ENCODE measurements around the gene RND3. TPM values are rescaled to one million over a fixed set of nuclear protein-coding genes. Genes with fewer than 3 reads are reported as not detected.

Gene RND3
- total and polyA plus RNA-seq, 5 experiments from 2014 or later: not detected

- H3K27ac Mint-ChIP-seq: no peak overlapping the region
- H3K4me3 Mint-ChIP-seq: no peak overlapping the region
- H3K36me3 Mint-ChIP-seq: no peaks in the 10 kb centered on the region
- POLR2A ChIA-PET: no interaction called here
- ATAC-seq (no peak), DNase-seq (no peak)
- H3K4me1 Mint-ChIP-seq: no peaks in the 10 kb centered on the region
- peaks cover 0 to 8% (median 0%) of the 10 kb centered on the region in 9 donors for H3K9me3 Mint-ChIP-seq
- H3K27me3 Mint-ChIP-seq: no peaks in the 10 kb centered on the region
Observed at GRCh38 chr2:150442484-150442883, 45.0 kb downstream of the RND3 start.

- ATAC-seq (no peak), DNase-seq (no peak)
- Mint-ChIP-seq H3K9me3 (peaks cover 0 to 11% (median 0%) of the 10 kb centered on the region in 9 donors), H3K4me1 (no peaks in the 10 kb centered on the region), H3K27me3 (no peaks in the 10 kb centered on the region), H3K4me3 (no peak overlapping the region), H3K36me3 (no peaks in the 10 kb centered on the region), H3K27ac (no peak overlapping the region)
- POLR2A ChIA-PET: no interaction called here
Observed at GRCh38 chr2:150441784-150442183, 45.7 kb downstream of the RND3 start.

GRCh38 chr2:150441226-150441625, 46.2 kb downstream of the RND3 start:
- ATAC-seq (no peak), DNase-seq (no peak)
- Mint-ChIP-seq H3K9me3 (peaks cover 0 to 16% (median 1%) of the 10 kb centered on the region in 9 donors), H3K27me3 (no peaks in the 10 kb centered on the region), H3K4me1 (no peaks in the 10 kb centered on the region), H3K27ac (no peak overlapping the region), H3K36me3 (no peaks in the 10 kb centered on the region), H3K4me3 (no peak overlapping the region)
- POLR2A ChIA-PET: no interaction called here

GRCh38 chr2:150438654-150439053, 48.8 kb downstream of the RND3 start:
- POLR2A ChIA-PET: no interaction called here
- no peak for ATAC-seq
- no peak for DNase-seq
- Mint-ChIP-seq H3K36me3 (no peaks in the 10 kb centered on the region), H3K27ac (no peak overlapping the region), H3K4me1 (no peaks in the 10 kb centered on the region), H3K27me3 (no peaks in the 10 kb centered on the region), H3K4me3 (no peak overlapping the region), H3K9me3 (peaks cover 0 to 16% (median 5%) of the 10 kb centered on the region in 9 donors)

GRCh38 chr2:150438041-150438440, 49.4 kb downstream of the RND3 start:
- H3K4me3 Mint-ChIP-seq: no peak overlapping the region
- no peak overlapping the region for H3K27ac Mint-ChIP-seq
- H3K36me3 Mint-ChIP-seq: no peaks in the 10 kb centered on the region
- POLR2A ChIA-PET: no interaction called here
- ATAC-seq: no peak
- H3K9me3 Mint-ChIP-seq: peaks cover 0 to 16% (median 5%) of the 10 kb centered on the region in 9 donors
- H3K4me1 Mint-ChIP-seq: no peaks in the 10 kb centered on the region
- no peaks in the 10 kb centered on the region for H3K27me3 Mint-ChIP-seq
- DNase-seq: no peak

- H3K9me3 Mint-ChIP-seq: peaks cover 0 to 12% (median 5%) of the 10 kb centered on the region in 9 donors
- ATAC-seq (no peak), DNase-seq (no peak)
- H3K4me1 Mint-ChIP-seq: no peaks in the 10 kb centered on the region
- H3K4me3 Mint-ChIP-seq: no peak overlapping the region
- H3K27me3 Mint-ChIP-seq: peaks cover 0 to 3% (median 0%) of the 10 kb centered on the region in 5 donors
- H3K36me3 Mint-ChIP-seq: no peaks in the 10 kb centered on the region
- POLR2A ChIA-PET: no interaction called here
- no peak overlapping the region for H3K27ac Mint-ChIP-seq
Observed at GRCh38 chr2:150432312-150432625, 55.2 kb downstream of the RND3 start.

GRCh38 chr2:150431561-150432311, 55.7 kb downstream of the RND3 start:
- H3K4me3 Mint-ChIP-seq: no peak overlapping the region
- DNase-seq: no peak
- peaks cover 0 to 12% (median 5%) of the 10 kb centered on the region in 9 donors for H3K9me3 Mint-ChIP-seq
- no peaks in the 10 kb centered on the region for H3K4me1 Mint-ChIP-seq
- POLR2A ChIA-PET: no interaction called here
- no peak overlapping the region for H3K27ac Mint-ChIP-seq
- no peaks in the 10 kb centered on the region for H3K36me3 Mint-ChIP-seq
- H3K27me3 Mint-ChIP-seq: peaks cover 0 to 8% (median 0%) of the 10 kb centered on the region in 5 donors
- no peak for ATAC-seq

- DNase-seq (no peak), ATAC-seq (no peak)
- peaks cover 0 to 7% (median 0%) of the 10 kb centered on the region in 9 donors for H3K9me3 Mint-ChIP-seq
- no peak overlapping the region for H3K4me3 Mint-ChIP-seq
- peaks cover 0 to 13% (median 4%) of the 10 kb centered on the region in 5 donors for H3K27me3 Mint-ChIP-seq
- H3K36me3 Mint-ChIP-seq: no peaks in the 10 kb centered on the region
- peaks cover 0 to 2% (median 0%) of the 10 kb centered on the region in 4 donors for H3K4me1 Mint-ChIP-seq
- POLR2A ChIA-PET: no interaction called here
- no peak overlapping the region for H3K27ac Mint-ChIP-seq
Observed at GRCh38 chr2:150429384-150429961, 58.0 kb downstream of the RND3 start.

GRCh38 chr2:150428641-150429040, 58.8 kb downstream of the RND3 start:
- Mint-ChIP-seq H3K4me1 (peaks cover 0 to 2% (median 0%) of the 10 kb centered on the region in 4 donors), H3K4me3 (no peak overlapping the region), H3K9me3 (peaks cover 0 to 7% (median 0%) of the 10 kb centered on the region in 9 donors), H3K27ac (no peak overlapping the region), H3K27me3 (peaks cover 0 to 13% (median 4%) of the 10 kb centered on the region in 5 donors), H3K36me3 (no peaks in the 10 kb centered on the region)
- ATAC-seq (no peak), DNase-seq (no peak)
- POLR2A ChIA-PET: no interaction called here

GRCh38 chr2:150427298-150427697, 60.2 kb downstream of the RND3 start:
- Mint-ChIP-seq H3K4me1 (peaks cover 0 to 2% (median 0%) of the 10 kb centered on the region in 4 donors), H3K27me3 (peaks cover 0 to 10% (median 4%) of the 10 kb centered on the region in 5 donors), H3K36me3 (no peaks in the 10 kb centered on the region), H3K27ac (no peak overlapping the region), H3K4me3 (no peak overlapping the region), H3K9me3 (peaks cover 0 to 5% (median 0%) of the 10 kb centered on the region in 9 donors)
- no peak for DNase-seq
- POLR2A ChIA-PET: no interaction called here
- ATAC-seq: no peak

- Mint-ChIP-seq H3K9me3 (peaks cover 0 to 9% (median 0%) of the 10 kb centered on the region in 9 donors), H3K36me3 (no peaks in the 10 kb centered on the region), H3K27ac (no peak overlapping the region), H3K4me1 (peaks cover 0 to 2% (median 0%) of the 10 kb centered on the region in 4 donors), H3K27me3 (peaks cover 0 to 10% (median 4%) of the 10 kb centered on the region in 5 donors), H3K4me3 (no peak overlapping the region)
- ATAC-seq: no peak
- POLR2A ChIA-PET: no interaction called here
- DNase-seq: no peak
Observed at GRCh38 chr2:150426724-150427123, 60.7 kb downstream of the RND3 start.

- Mint-ChIP-seq H3K4me1 (peaks cover 0 to 2% (median 0%) of the 10 kb centered on the region in 4 donors), H3K4me3 (no peak overlapping the region), H3K36me3 (no peaks in the 10 kb centered on the region), H3K27me3 (peaks cover 0 to 10% (median 4%) of the 10 kb centered on the region in 5 donors), H3K27ac (no peak overlapping the region), H3K9me3 (peaks cover 0 to 10% (median 0%) of the 10 kb centered on the region in 9 donors)
- no peak for ATAC-seq
- no peak for DNase-seq
- POLR2A ChIA-PET: no interaction called here
Observed at GRCh38 chr2:150426315-150426714, 61.2 kb downstream of the RND3 start.

- H3K27ac Mint-ChIP-seq: no peak overlapping the region
- no peak for DNase-seq
- POLR2A ChIA-PET: no interaction called here
- H3K4me3 Mint-ChIP-seq: no peak overlapping the region
- peaks cover 0 to 10% (median 4%) of the 10 kb centered on the region in 9 donors for H3K9me3 Mint-ChIP-seq
- peaks cover 0 to 10% (median 4%) of the 10 kb centered on the region in 5 donors for H3K27me3 Mint-ChIP-seq
- no peaks in the 10 kb centered on the region for H3K36me3 Mint-ChIP-seq
- no peak for ATAC-seq
- H3K4me1 Mint-ChIP-seq: peaks cover 0 to 2% (median 0%) of the 10 kb centered on the region in 4 donors
Observed at GRCh38 chr2:150425121-150425955, 62.1 kb downstream of the RND3 start.

Measured in naive thymus-derived CD8-positive, alpha-beta T cell (primary cell).